Thyroid gland (tissue), 4 donors: ENCODE results near the gene ZBTB32. TPM values are rescaled to one million over a fixed set of nuclear protein-coding genes. Genes with fewer than 3 reads are reported as not detected.

ENCODE experiments used
- DNase-seq, 2 donors: peaks; one replicate each; pipeline ENCODE4 v3.0.0-alpha.2; 2019
- H3K27ac ChIP-seq, 3 donors: fragments of 200-600 bp; sonication (generic); 1 replicate in 2 of 3; 2 replicates in 1 of 3; pipeline ENCODE4 v1.5.1; 2016 to 2019; ENCODE audit warnings: mild to moderate bottlenecking in 1 of 3, moderate library complexity in 1 of 3
- H3K27me3 ChIP-seq: fragments of 200-600 bp; sonication (generic); one replicate; pipeline ENCODE4 v1.5.1; 2019
- H3K36me3 ChIP-seq, 2 donors: fragments of 200-600 bp; sonication (generic); one replicate each; pipeline ENCODE4 v1.5.1; 2016 to 2019
- H3K4me1 ChIP-seq, 2 donors: fragments of 200-600 bp; sonication (generic); one replicate each; pipeline ENCODE4 v1.5.1; 2017 to 2019
- H3K4me3 ChIP-seq, 3 donors: fragments of 200-600 bp; sonication (generic); replicated peaks in 1 of 3; 1 replicate in 2 of 3; 2 replicates in 1 of 3; pipeline ENCODE4 v1.5.1; 2016; ENCODE audit warnings: mild to moderate bottlenecking in 1 of 3
- H3K9me3 ChIP-seq: fragments of 200-600 bp; sonication (generic); one replicate; pipeline ENCODE4 v1.5.1; 2017
- CTCF ChIP-seq, 6 experiments: fragments of 200-600 bp in 3 of 6; fragments of 450-650 bp in 3 of 6; sonication (generic) in 3 of 6; IDR thresholded peaks; one replicate each; pipeline ENCODE4 v1.5.1; 2016 to 2019; ENCODE audit warnings: antibody characterized with exemption in 6 of 6, mild to moderate bottlenecking in 2 of 6, inconsistent platforms in 1 of 6, moderate library complexity in 1 of 6
- POLR2A ChIP-seq, 2 donors: fragments of 450-650 bp; IDR thresholded peaks; one replicate each; pipeline ENCODE4 v1.6.1; 2017; ENCODE audit warnings: antibody characterized with exemption in 2 of 2, mild to moderate bottlenecking in 2 of 2, moderate library complexity in 1 of 2
- WGBS, 2 donors: methylation state at CpG; one replicate each; pipeline ENCODE4 v1.1.5; 2017; 5-methylcytosine and 5-hydroxymethylcytosine counted together
- intact Hi-C: fragments of 100-400 bp; cut with DNase I; formaldehyde crosslinking; loops from one replicate; pipeline ENCODE4 v1.15.1; 2023
- total RNA-seq, 4 donors: library from RNA; depleted of rRNA; stranded (reverse); fragments of >200 nt; gene quantifications; one replicate each; pipeline ENCODE4 v1.2.3, GENCODE V29; 2016

The ZBTB32 gene
- total RNA-seq, 4 donors from 2014 or later, result not detected

GRCh38 chr19:35731353-35731752 is 27.0 kb downstream of the ZBTB32 start:
- DNase-seq, result no peak
- peaks cover 65 to 71% of the 10 kb centered on the region in 2 donors for H3K36me3 ChIP-seq
- H3K27ac ChIP-seq, result no peak overlapping the region
- no peaks in the 10 kb centered on the region for H3K4me1 ChIP-seq
- no peak for TF ChIP-seq CTCF (IDR thresholded peaks at IDR 0.05)
- TF ChIP-seq POLR2A (IDR thresholded peaks at IDR 0.05), result no peak
- 88 to 92% methylated on average over 9 of the region's 9 CpGs for WGBS, 2 donors
- H3K4me3 ChIP-seq, result no peak overlapping the region
- no peaks in the 10 kb centered on the region for H3K27me3 ChIP-seq
- H3K9me3 ChIP-seq, result no peaks in the 10 kb centered on the region
- intact Hi-C loops, result no loop called here

DNA sequence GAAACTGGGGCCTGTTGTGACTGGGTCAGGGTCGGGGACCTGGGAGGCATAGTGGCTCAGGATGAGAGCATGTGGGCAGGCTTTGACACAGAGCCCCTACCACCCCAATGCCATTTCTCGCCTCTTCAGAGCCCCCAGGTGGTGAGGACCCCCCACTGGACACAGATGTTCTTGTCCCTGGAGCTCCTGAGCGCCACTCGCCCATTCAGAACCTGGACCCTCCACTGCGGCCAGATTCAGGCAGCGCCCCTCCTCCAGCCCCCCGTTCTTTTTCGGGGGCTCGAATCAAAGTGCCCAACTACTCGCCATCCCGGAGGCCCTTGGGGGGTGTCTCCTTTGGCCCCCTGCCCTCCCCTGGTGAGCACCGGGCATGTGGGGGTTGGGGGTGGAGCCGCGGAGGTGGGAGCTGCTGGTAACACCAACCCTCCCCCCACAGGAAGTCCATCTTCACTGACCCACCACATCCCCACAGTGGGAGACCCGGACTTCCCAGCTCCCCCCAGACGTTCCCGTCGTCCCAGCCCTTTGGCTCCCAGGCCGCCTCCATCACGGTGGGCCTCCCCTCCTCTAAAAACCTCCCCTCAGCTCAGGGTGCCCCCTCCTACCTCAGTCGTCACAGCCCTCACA is 27.5 kb downstream of the ZBTB32 start:
- Histone ChIP-seq H3K27ac (no peak overlapping the region), H3K27me3 (no peaks in the 10 kb centered on the region), H3K9me3 (no peaks in the 10 kb centered on the region), H3K36me3 (peaks cover 66 to 71% of the 10 kb centered on the region in 2 donors), H3K4me1 (no peaks in the 10 kb centered on the region), H3K4me3 (no peak overlapping the region)
- no peak for DNase-seq
- intact Hi-C loops, result no loop called here
- WGBS, 2 donors, result 86 to 91% methylated on average over 20 to 21 of the region's 21 CpGs
- TF ChIP-seq CTCF (IDR thresholded peaks at IDR 0.05) (no peak), POLR2A (IDR thresholded peaks at IDR 0.05) (no peak)

DNA sequence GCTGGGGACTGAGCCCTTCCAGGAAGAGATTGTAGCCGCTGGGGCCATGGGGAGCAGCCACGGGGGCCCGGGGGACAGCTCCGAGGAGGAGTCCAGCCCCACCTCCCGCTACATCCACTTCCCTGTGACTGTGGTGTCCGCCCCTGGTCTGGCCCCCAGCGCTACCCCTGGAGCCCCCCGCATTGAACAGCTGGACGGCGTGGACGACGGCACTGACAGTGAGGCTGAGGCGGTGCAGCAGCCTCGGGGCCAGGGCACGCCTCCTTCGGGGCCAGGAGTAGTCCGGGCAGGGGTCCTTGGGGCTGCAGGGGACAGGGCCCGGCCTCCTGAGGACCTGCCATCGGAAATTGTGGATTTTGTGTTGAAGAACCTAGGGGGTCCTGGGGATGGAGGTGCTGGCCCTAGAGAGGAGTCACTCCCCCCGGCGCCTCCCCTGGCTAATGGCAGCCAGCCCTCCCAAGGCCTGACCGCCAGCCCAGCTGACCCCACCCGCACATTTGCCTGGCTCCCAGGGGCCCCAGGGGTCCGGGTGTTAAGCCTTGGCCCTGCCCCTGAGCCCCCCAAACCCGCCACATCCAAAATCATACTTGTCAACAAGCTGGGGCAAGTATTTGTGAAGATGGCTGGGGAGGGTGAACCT is 28.3 kb downstream of the ZBTB32 start:
- Histone ChIP-seq H3K9me3 (no peaks in the 10 kb centered on the region), H3K4me1 (no peaks in the 10 kb centered on the region), H3K27me3 (no peaks in the 10 kb centered on the region), H3K27ac (no peak overlapping the region), H3K36me3 (peaks cover 65 to 67% of the 10 kb centered on the region in 2 donors), H3K4me3 (no peak overlapping the region)
- intact Hi-C loops, result no loop called here
- DNase-seq, result no peak
- WGBS, 2 donors, result 91 to 96% methylated on average over 9 to 14 of the region's 25 CpGs
- TF ChIP-seq CTCF (IDR thresholded peaks at IDR 0.05) (no peak), POLR2A (IDR thresholded peaks at IDR 0.05) (no peak)

GRCh38 chr19:35733180-35734125 is 29.1 kb downstream of the ZBTB32 start:
- Histone ChIP-seq H3K27me3 (no peaks in the 10 kb centered on the region), H3K4me3 (no peak overlapping the region), H3K9me3 (no peaks in the 10 kb centered on the region), H3K36me3 (peaks cover 63 to 67% of the 10 kb centered on the region in 2 donors), H3K4me1 (no peaks in the 10 kb centered on the region), H3K27ac (no peak overlapping the region)
- 91% methylated on average over 28 to 33 of the region's 35 CpGs for WGBS, 2 donors
- no peak for DNase-seq
- intact Hi-C loops, result no loop called here
- TF ChIP-seq CTCF (IDR thresholded peaks at IDR 0.05), result no peak
- no peak for TF ChIP-seq POLR2A (IDR thresholded peaks at IDR 0.05)
